CD4-positive, CD25-positive, alpha-beta regulatory T cell (primary cell): ENCODE measurements around the gene DOP1A. TPM values are rescaled to one million over a fixed set of nuclear protein-coding genes. Genes with fewer than 3 reads are reported as not detected.
"Not testable (repeated sequence)": the region's sequence is repeated elsewhere in the genome, so short reads cannot be mapped to it uniquely, and the experiment has no call there.

ENCODE experiments used
- ATAC-seq, 2 donors: fragments of 150-1000 bp; cut with Tn5 transposase; one replicate each; pipeline ENCODE4 v1.10.0; 2021; ENCODE audit warnings: low read depth in 2 of 2, moderate number of reproducible peaks in 2 of 2, moderate library complexity in 1 of 2
- DNase-seq, 3 donors: peaks; one replicate each; pipeline versions ENCODE4 v3.0.0 to v3.0.0-alpha.2; 2012 to 2022; ENCODE audit warnings: mixed read lengths in 1 of 3
- H3K27ac ChIP-seq: one replicate; pipeline ENCODE4 v1.7.0; 2013; ENCODE audit warnings: mild to moderate bottlenecking, low read length; ENCODE audit not compliant: insufficient read depth, poor library complexity, severe bottlenecking
- H3K27me3 ChIP-seq: one replicate; pipeline ENCODE4 v1.7.0; 2013; ENCODE audit warnings: low read length; ENCODE audit not compliant: control insufficient read depth, insufficient read depth
- H3K36me3 ChIP-seq: one replicate; pipeline ENCODE4 v1.7.0; 2013; ENCODE audit warnings: mild to moderate bottlenecking, low read length, moderate library complexity; ENCODE audit not compliant: control insufficient read depth, insufficient read depth
- H3K4me1 ChIP-seq: 2 replicates; pipeline ENCODE4 v1.7.0; 2013; ENCODE audit warnings: mild to moderate bottlenecking, low read length; ENCODE audit not compliant: insufficient read depth, control insufficient read depth, poor library complexity, severe bottlenecking
- H3K4me3 ChIP-seq: one replicate; pipeline ENCODE4 v1.7.0; 2013; ENCODE audit warnings: low read depth, mild to moderate bottlenecking, low read length, moderate library complexity
- H3K9me3 ChIP-seq, 2 experiments: 1 replicate in 1 of 2; 2 replicates in 1 of 2; pipeline ENCODE4 v1.7.0; 2013; ENCODE audit warnings: low read length in 2 of 2, mild to moderate bottlenecking in 1 of 2, moderate library complexity in 1 of 2; ENCODE audit not compliant: control insufficient read depth in 2 of 2
- H3K27ac Mint-ChIP-seq, 3 donors: one replicate each; pipeline ENCODE4 v1.8.0; 2020 to 2022; ENCODE audit warnings: mild to moderate bottlenecking in 3 of 3, mixed read lengths in 3 of 3, moderate library complexity in 2 of 3
- H3K27me3 Mint-ChIP-seq: one replicate; pipeline ENCODE4 v1.8.0; 2022; ENCODE audit warnings: mild to moderate bottlenecking, mixed read lengths
- H3K36me3 Mint-ChIP-seq: one replicate; pipeline ENCODE4 v1.8.0; 2020; ENCODE audit warnings: mixed read lengths
- H3K4me1 Mint-ChIP-seq, 4 donors: one replicate each; pipeline ENCODE4 v1.8.0; 2020 to 2022; ENCODE audit warnings: mixed read lengths in 4 of 4, mild to moderate bottlenecking in 1 of 4
- H3K4me3 Mint-ChIP-seq, 4 donors: one replicate each; pipeline ENCODE4 v1.8.0; 2020 to 2022; ENCODE audit warnings: mild to moderate bottlenecking in 4 of 4, mixed read lengths in 4 of 4, moderate library complexity in 3 of 4
- H3K9me3 Mint-ChIP-seq, 7 donors: one replicate each; pipeline ENCODE4 v1.8.0; 2020 to 2022; ENCODE audit warnings: mixed read lengths in 7 of 7, mild to moderate bottlenecking in 3 of 7, moderate library complexity in 2 of 7
- polyA plus RNA-seq, 4 donors: library from polyadenylated mRNA; unstranded; fragments of 300-500 nt; fragmentation: Illumina TruSeq; gene quantifications; one replicate each; pipeline ENCODE4 v1.2.3, GENCODE V29; 2021
- total RNA-seq: library from RNA; stranded (reverse); gene quantifications from one replicate; pipeline ENCODE4 v1.2.3, GENCODE V29; 2022

The DOP1A gene
- total and polyA plus RNA-seq, 5 donors from 2014 or later, result 2.1 to 21.7 (median 2.5) TPM

DNA sequence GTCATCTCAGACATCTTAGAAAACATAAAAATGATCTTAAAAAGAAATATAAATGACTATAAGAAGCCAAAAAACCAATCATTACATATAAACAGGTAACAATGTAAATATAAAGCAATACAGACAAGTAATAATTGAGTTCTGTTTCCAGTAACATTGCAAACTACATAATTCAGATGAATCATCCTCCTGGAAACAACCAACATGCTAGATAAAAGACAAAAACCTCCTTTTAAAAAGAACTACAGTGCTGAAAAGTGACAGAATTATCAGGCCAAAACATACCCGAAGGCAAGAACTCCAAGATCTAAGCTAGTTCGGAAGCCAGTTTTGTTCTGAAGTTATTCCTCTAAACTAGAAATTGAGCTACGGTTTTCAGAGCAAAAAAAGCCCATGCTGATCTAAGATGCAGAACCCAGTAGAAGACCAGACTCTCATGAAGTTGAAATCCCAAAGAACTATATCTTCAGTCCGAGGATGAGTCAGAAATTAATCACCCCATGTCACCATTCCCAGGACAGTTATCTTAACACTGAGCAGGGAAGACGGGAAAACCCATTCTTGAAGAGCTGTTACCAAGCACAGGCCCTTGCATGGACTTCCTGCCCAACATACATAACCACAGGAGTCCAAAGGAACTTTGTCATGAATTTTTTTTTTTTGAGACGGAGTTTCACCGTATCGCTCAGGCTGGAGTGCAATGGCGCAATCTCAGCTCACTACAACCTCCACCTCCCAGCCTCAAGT is 115.8 kb downstream of the DOP1A start:
- no peaks in the 10 kb centered on the region for H3K9me3 ChIP-seq
- H3K36me3 Mint-ChIP-seq, result peaks cover 36% of the 10 kb centered on the region
- no peak overlapping the region for H3K4me3 ChIP-seq
- H3K36me3 ChIP-seq, result peaks cover 48% of the 10 kb centered on the region
- H3K27ac ChIP-seq, result no peak overlapping the region
- no peaks in the 10 kb centered on the region for H3K9me3 Mint-ChIP-seq
- peak overlapping the region in 1 of 3 donors; percentile 49 for H3K27ac Mint-ChIP-seq
- no peaks in the 10 kb centered on the region for H3K4me1 ChIP-seq
- H3K4me1 Mint-ChIP-seq, result peaks cover under 1 to 26% (median 11%) of the 10 kb centered on the region in 4 donors
- ATAC-seq (no peak), DNase-seq (no peak)
- H3K27me3 Mint-ChIP-seq, result no peaks in the 10 kb centered on the region
- no peaks in the 10 kb centered on the region for H3K27me3 ChIP-seq
- H3K4me3 Mint-ChIP-seq, result no peak overlapping the region

GRCh38 chr6:83185096-83185495 is 117.6 kb downstream of the DOP1A start:
- H3K27me3 Mint-ChIP-seq, result no peaks in the 10 kb centered on the region
- peaks cover 44% of the 10 kb centered on the region for H3K36me3 Mint-ChIP-seq
- peak overlapping the region in 2 of 3 donors; percentile 20 to 44 for H3K27ac Mint-ChIP-seq
- H3K4me1 ChIP-seq, result no peaks in the 10 kb centered on the region
- H3K4me3 ChIP-seq, result no peak overlapping the region
- no peak overlapping the region for H3K4me3 Mint-ChIP-seq
- DNase-seq, result no peak
- H3K27me3 ChIP-seq, result no peaks in the 10 kb centered on the region
- no peak overlapping the region for H3K27ac ChIP-seq
- no peaks in the 10 kb centered on the region for H3K9me3 Mint-ChIP-seq
- no peaks in the 10 kb centered on the region for H3K9me3 ChIP-seq
- no peak for ATAC-seq
- peaks cover 12 to 32% (median 24%) of the 10 kb centered on the region in 4 donors for H3K4me1 Mint-ChIP-seq
- H3K36me3 ChIP-seq, result peaks cover 41% of the 10 kb centered on the region

- Mint-ChIP-seq H3K27ac (no peak overlapping the region), H3K36me3 (peaks cover 37% of the 10 kb centered on the region), H3K4me1 (peaks cover 38 to 51% (median 40%) of the 10 kb centered on the region in 4 donors), H3K4me3 (peak overlapping the region in 1 of 4 donors; percentile 47), H3K9me3 (no peaks in the 10 kb centered on the region), H3K27me3 (no peaks in the 10 kb centered on the region)
- ATAC-seq (no peak), DNase-seq (no peak)
- Histone ChIP-seq H3K4me1 (peaks cover 16% of the 10 kb centered on the region), H3K27ac (no peak overlapping the region), H3K36me3 (peaks cover 20% of the 10 kb centered on the region), H3K4me3 (no peak overlapping the region), H3K27me3 (no peaks in the 10 kb centered on the region), H3K9me3 (no peaks in the 10 kb centered on the region)
These were observed 121.0 kb downstream of the DOP1A start for GRCh38 chr6:83188501-83188900.

DNA sequence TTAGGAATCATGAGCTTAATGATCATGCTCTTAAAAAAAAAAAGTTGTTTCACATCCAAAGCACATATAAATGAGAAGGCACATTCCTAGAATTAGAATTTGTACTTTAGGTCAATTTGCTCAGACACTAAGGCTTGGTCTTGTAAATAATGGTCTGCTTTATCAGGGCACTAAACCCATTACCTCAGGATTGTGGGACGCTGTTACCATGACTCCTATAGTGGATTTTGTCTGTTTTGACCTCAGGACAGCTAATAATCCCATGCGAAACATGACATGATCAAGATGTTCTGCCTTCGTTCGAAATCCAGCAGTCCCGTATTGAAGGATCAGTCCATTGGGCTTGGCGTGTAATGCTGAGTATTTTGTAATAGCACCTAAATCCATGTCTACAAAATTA is 123.2 kb downstream of the DOP1A start:
- Histone ChIP-seq H3K9me3 (no peaks in the 10 kb centered on the region), H3K4me3 (no peak overlapping the region), H3K36me3 (peaks cover 10% of the 10 kb centered on the region), H3K4me1 (peaks cover 26% of the 10 kb centered on the region), H3K27ac (no peak overlapping the region), H3K27me3 (no peaks in the 10 kb centered on the region)
- Mint-ChIP-seq H3K4me1 (peaks cover 36 to 58% (median 48%) of the 10 kb centered on the region in 4 donors), H3K4me3 (peak overlapping the region; percentile 35 to 90 (median 79)), H3K27me3 (no peaks in the 10 kb centered on the region), H3K27ac (no peak overlapping the region), H3K36me3 (peaks cover 20% of the 10 kb centered on the region), H3K9me3 (no peaks in the 10 kb centered on the region)
- ATAC-seq, result no peak
- DNase-seq, result no peak

DNA sequence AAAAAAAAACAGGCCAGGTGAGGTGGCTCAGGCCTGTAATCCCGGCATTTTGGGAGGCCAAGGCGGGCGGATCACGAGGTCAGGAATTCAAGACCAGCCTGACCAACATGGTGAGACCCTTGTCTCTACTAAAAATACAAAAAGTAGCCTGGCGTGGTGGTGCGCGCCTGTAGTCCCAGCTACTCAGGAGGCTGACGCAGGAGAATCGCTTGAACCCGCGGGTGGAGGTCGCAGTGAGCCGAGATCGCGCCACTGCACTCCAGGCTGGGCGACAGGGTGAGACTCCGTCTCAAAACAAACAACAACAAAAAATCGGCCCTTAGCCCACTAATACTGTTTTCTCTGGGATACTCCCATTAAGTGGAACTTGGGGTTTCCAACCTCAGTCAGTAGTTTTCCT is 124.5 kb downstream of the DOP1A start:
- not testable (repeated sequence) for H3K9me3 Mint-ChIP-seq, DNase-seq, H3K9me3 ChIP-seq, H3K27ac ChIP-seq, H3K27me3 Mint-ChIP-seq, ATAC-seq, H3K27me3 ChIP-seq
- peak overlapping the region; percentile 90 for H3K4me3 ChIP-seq
- Mint-ChIP-seq H3K36me3 (peaks cover 13% of the 10 kb centered on the region), H3K27ac (peak overlapping the region in 1 of 3 donors; percentile 94), H3K4me3 (peak overlapping the region; percentile 95 to 100 (median 99)), H3K4me1 (peaks cover 35 to 70% (median 51%) of the 10 kb centered on the region in 4 donors)
- H3K36me3 ChIP-seq, result peaks cover 10% of the 10 kb centered on the region
- H3K4me1 ChIP-seq, result peaks cover 26% of the 10 kb centered on the region

DNA sequence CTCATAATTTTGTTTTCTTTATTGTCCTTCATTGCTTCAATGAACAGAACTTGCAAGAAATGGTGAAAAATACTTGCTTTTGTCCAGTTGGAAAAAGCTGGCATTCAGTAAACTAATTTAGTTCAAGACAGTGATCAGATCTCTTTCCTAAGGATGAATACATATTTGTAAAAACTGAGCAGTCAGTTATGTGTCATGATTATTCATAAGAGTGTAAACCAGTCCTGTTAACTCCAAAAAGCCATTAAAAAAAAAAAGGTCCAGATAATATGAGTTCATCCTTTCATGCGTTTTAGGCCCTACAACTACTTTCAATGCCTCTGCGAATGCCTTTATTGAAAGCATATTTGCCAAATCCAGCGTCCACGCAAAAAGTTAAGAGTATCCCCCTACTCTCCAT is 125.0 kb downstream of the DOP1A start:
- H3K27ac Mint-ChIP-seq, result peak overlapping the region; percentile 88 to 99 (median 94)
- Histone ChIP-seq H3K27ac (peak overlapping the region; percentile 74), H3K36me3 (peaks cover 8% of the 10 kb centered on the region), H3K27me3 (no peaks in the 10 kb centered on the region), H3K4me1 (peaks cover 26% of the 10 kb centered on the region), H3K4me3 (peak overlapping the region; percentile 90), H3K9me3 (no peaks in the 10 kb centered on the region)
- DNase-seq (peak in 1 of 3 donors; percentile 2), ATAC-seq (no peak)
- H3K4me3 Mint-ChIP-seq, result peak overlapping the region; percentile 95 to 100 (median 99)
- no peaks in the 10 kb centered on the region for H3K9me3 Mint-ChIP-seq
- peaks cover 13% of the 10 kb centered on the region for H3K36me3 Mint-ChIP-seq
- H3K4me1 Mint-ChIP-seq, result peaks cover 35 to 70% (median 51%) of the 10 kb centered on the region in 4 donors
- no peaks in the 10 kb centered on the region for H3K27me3 Mint-ChIP-seq

DNA sequence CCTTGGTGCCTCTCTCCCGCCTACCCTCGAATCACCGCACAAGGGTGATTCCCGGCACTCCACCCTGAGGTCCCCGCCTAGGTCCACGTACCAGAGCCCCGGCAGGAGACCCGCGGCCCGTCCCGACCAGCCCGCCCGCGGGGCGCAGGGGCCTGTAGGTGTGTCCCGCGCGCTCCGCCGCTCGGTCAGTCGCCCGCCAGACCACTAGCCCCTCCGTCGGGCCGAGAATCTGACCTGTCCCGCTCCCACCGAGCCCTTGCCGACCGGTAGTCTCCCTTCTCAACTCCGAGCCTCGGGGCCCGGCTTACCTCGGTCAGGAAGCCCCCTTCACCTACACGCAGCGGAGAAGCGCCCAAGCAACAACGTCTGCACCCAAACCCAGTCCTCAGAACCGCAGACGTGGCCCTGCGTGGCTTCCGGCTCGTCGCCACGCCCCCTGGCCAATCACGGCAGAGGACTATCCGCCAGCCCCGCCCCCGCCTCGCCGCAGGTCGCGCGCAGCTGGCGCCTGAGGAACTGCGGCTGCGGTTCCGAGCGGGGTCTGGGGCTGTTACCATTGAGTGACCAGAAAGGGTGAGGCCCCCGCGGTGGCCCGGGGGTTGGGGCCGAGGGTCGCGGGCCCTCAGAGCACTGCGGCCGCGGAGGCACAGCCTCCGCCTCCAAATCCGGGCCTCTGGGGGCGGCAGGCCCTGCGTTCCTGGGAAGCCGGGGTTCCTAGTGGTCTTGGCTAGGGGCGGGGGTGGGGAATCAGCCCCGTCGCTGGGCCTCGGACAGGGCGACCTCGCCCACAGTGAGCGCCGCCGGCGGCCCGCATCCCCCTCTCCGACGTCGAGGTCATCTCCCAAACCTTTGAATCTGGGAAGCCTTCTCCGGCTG is 125.6 kb downstream of the DOP1A start, which contains the start of the genes PGM3 and RWDD2A:
Gene PGM3, minus strand, starts transcription at position 395 of the 876 bp plus-strand sequence. CDS start 2,253 bp downstream, outside the sequence.
Gene RWDD2A, plus strand, starts transcription at position 487 of the 876 bp plus-strand sequence. CDS start 1,095 bp downstream, outside the sequence.
- H3K4me1 ChIP-seq, result peaks cover 26% of the 10 kb centered on the region
- peak within 1 kb of the TSS; percentile 94 to 99 (median 96) for H3K27ac Mint-ChIP-seq
- H3K4me3 Mint-ChIP-seq, result peak within 1 kb of the TSS; percentile 95 to 100 (median 99)
- H3K36me3 ChIP-seq, result peaks cover 4% of the 10 kb centered on the region
- peak within 1 kb of the TSS; percentile 74 for H3K27ac ChIP-seq
- ATAC-seq (peak; percentile 99), DNase-seq (peak; percentile 87 to 94 (median 89))
- peaks cover 13% of the 10 kb centered on the region for H3K36me3 Mint-ChIP-seq
- peak within 1 kb of the TSS; percentile 90 for H3K4me3 ChIP-seq
- H3K4me1 Mint-ChIP-seq, result peaks cover 34 to 69% (median 50%) of the 10 kb centered on the region in 4 donors
- no peaks in the 10 kb centered on the region for H3K27me3 ChIP-seq
- no peaks in the 10 kb centered on the region for H3K9me3 Mint-ChIP-seq
- H3K9me3 ChIP-seq, result no peaks in the 10 kb centered on the region
- H3K27me3 Mint-ChIP-seq, result no peaks in the 10 kb centered on the region
